ENCODE measurements around the gene HDHD5.

DNA sequence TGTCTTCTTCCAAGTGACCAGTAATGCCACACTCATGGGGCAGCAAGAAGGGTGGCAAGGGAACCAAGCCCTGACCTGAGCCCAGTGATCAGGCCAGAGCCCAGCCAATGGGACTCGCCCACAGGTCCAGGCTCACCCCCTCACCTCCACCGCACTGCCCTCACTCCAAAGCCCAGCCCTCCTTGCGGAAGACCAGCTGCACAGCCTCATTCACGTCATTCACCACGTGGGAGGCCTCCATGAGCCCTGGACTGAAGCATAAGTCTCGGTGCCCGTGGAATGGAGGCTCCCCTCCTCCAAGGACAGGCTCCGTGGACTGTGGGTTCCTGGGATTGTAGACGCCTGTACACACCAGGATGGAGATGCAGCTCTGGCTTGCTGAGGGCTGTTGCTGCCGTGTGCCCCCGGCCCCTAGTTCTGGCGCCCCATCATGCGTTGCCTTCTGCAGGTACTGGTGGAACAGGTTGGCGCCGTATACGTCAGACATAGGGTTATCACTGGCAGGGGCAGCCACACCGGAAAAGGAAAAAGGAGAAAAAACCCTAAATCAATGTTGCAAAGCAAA is 21.1 kb downstream of the HDHD5 start:
- TF ChIP-seq YY1 (IDR thresholded peaks at IDR 0.05; ENCODE audit: insufficient read depth, insufficient read length) (no peak), SUZ12 (IDR thresholded peaks at IDR 0.05; ENCODE audit: extremely low read depth, insufficient read depth, insufficient read length) (no peak), ZNF274 (IDR thresholded peaks at IDR 0.05; ENCODE audit: low read depth, low read length) (no peak)

Measured in NT2/D1 (cell line).